PC-3 (cell line): ENCODE data around the gene OSBPL2.

Source experiments
- EZH2 ChIP-seq: fragments of 300-600 bp; sonication (generic); IDR thresholded peaks from one replicate; pipeline ENCODE4 v1.6.1; 2017; ENCODE audit warnings: antibody characterized with exemption, mild to moderate bottlenecking, low read length; ENCODE audit not compliant: unreplicated experiment
- EZH2phosphoT487 ChIP-seq: fragments of 300-600 bp; sonication (generic); IDR thresholded peaks from 2 replicates; pipeline ENCODE4 v1.6.1; 2018; ENCODE audit warnings: mild to moderate bottlenecking, antibody characterized with exemption, low read length, borderline replicate concordance
- TF ChIP-seq, protein P1 (sequence below): fragments of 300-600 bp; sonication (generic); conservative IDR thresholded peaks from 2 replicates; pipeline ENCODE4 v1.5.1; 2017; ENCODE audit warnings: antibody characterized with exemption, low read depth, mild to moderate bottlenecking, low read length

DNA sequence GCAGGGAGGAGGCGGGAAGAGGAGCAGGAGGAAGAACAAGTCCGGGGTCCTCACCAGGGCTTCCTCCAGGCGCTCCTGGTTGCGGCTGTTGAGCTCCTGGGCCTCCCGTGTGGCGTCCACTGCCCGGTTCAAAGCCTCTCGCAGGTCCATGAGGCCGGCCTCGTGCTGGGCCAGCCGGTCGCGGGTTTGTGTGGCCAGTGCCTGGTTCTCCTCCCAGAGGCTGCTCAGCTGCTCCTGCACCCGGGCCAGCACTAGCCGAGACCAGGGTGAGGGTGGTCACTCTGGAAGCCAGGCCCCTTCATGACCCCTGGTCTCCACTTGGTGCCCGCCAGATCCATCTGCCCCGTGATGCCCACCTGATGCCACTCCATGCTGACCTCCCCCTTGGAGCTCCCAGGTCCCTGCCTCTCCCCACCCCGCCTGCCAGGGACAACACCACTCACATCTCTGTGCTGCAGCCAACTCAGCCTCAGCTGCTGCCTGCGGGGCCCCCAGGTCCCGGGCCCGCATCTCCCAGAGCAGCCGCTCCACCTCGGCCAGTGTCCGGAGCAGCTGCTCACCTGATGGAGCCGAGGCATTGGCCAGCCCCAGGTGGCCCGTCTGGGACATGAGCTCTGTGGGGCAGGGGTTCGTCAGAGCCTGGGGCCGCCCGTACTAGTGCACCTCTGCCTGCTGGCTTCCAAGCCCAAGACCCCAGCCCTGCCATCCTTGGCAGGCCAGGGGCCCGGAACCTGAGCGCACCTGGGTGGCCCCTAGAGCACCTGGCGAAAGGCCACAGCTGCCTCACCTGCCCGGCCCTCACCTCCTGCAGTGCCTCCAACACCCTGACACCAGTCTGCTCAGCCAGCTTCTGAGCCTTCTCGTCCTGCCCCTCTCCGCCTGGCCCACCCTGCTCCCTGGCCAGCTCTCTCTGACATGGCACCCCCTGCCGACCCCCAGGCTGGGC is 80.4 kb downstream of the OSBPL2 start:
- TF ChIP-seq, protein P1, sequence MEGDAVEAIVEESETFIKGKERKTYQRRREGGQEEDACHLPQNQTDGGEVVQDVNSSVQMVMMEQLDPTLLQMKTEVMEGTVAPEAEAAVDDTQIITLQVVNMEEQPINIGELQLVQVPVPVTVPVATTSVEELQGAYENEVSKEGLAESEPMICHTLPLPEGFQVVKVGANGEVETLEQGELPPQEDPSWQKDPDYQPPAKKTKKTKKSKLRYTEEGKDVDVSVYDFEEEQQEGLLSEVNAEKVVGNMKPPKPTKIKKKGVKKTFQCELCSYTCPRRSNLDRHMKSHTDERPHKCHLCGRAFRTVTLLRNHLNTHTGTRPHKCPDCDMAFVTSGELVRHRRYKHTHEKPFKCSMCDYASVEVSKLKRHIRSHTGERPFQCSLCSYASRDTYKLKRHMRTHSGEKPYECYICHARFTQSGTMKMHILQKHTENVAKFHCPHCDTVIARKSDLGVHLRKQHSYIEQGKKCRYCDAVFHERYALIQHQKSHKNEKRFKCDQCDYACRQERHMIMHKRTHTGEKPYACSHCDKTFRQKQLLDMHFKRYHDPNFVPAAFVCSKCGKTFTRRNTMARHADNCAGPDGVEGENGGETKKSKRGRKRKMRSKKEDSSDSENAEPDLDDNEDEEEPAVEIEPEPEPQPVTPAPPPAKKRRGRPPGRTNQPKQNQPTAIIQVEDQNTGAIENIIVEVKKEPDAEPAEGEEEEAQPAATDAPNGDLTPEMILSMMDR: no peak
- TF ChIP-seq EZH2 (no peak), EZH2phosphoT487 (no peak)
